ENCODE data around the gene FCHSD1. TPM values are rescaled to one million over a fixed set of nuclear protein-coding genes. Genes with fewer than 3 reads are reported as not detected.

Gene FCHSD1
- total and polyA plus RNA-seq, 2 experiments from 2014 or later, result 18.0 to 27.4 TPM

- H4K20me1 ChIP-seq (ENCODE audit: insufficient read depth, poor library complexity, severe bottlenecking), result no peaks in the 10 kb centered on the region
- peak within 1 kb of the TSS; percentile 80 for H3K27ac ChIP-seq
- H3K27me3 ChIP-seq, result no peaks in the 10 kb centered on the region
- no peaks in the 10 kb centered on the region for H3K79me2 ChIP-seq
- H3K4me1 ChIP-seq (ENCODE audit: insufficient read depth), result peaks cover 18% of the 10 kb centered on the region
- peak; percentile 92 for DNase-seq (ENCODE audit: low spot score)
- H2AFZ ChIP-seq, result peak within 1 kb of the TSS; percentile 32
- H3K4me3 ChIP-seq, result no peak within 1 kb of the TSS
- TF ChIP-seq EZH2 (IDR thresholded peaks at IDR 0.05; ENCODE audit: borderline replicate concordance) (no peak), CTCF (IDR thresholded peaks at IDR 0.05; ENCODE audit: poor library complexity) (no peak), EZH2phosphoT487 (IDR thresholded peaks at IDR 0.05; ENCODE audit: low read depth, severe bottlenecking, unreplicated experiment) (no peak)
- H3K9me2 ChIP-seq (replicated peaks; ENCODE audit: insufficient read depth), result no peaks in the 10 kb centered on the region
- no peaks in the 10 kb centered on the region for H3K9me3 ChIP-seq (ENCODE audit: low read depth)
- 11% methylated on average over 37 of the region's 77 CpGs for WGBS (ENCODE audit: low lambda C conversion rate, missing lambda C conversion rate)
- H3K4me2 ChIP-seq, result peak within 1 kb of the TSS; percentile 73
- no peaks in the 10 kb centered on the region for H3K36me3 ChIP-seq (replicated peaks; ENCODE audit: insufficient read depth, low read depth)
Observed at GRCh38 chr5:141681695-141682641, 30.8 kb upstream of the FCHSD1 start, which contains the start of gene ARAP3. Gene ARAP3, minus strand, starts transcription at chr5:141682230. Its CDS starts 1,744 bp downstream, at chr5:141680486.

- TF ChIP-seq EZH2phosphoT487 (IDR thresholded peaks at IDR 0.05; ENCODE audit: low read depth, severe bottlenecking, unreplicated experiment) (no peak), CTCF (IDR thresholded peaks at IDR 0.05; ENCODE audit: poor library complexity) (no peak), EZH2 (IDR thresholded peaks at IDR 0.05; ENCODE audit: borderline replicate concordance) (no peak)
- Histone ChIP-seq H4K20me1 (ENCODE audit: insufficient read depth, poor library complexity, severe bottlenecking) (no peaks in the 10 kb centered on the region), H2AFZ (peak overlapping the region; percentile 32), H3K9me3 (ENCODE audit: low read depth) (no peaks in the 10 kb centered on the region), H3K27ac (peak overlapping the region; percentile 80), H3K79me2 (no peaks in the 10 kb centered on the region), H3K9me2 (replicated peaks; ENCODE audit: insufficient read depth) (no peaks in the 10 kb centered on the region), H3K4me2 (peak overlapping the region; percentile 73), H3K4me1 (ENCODE audit: insufficient read depth) (peaks cover 18% of the 10 kb centered on the region), H3K36me3 (replicated peaks; ENCODE audit: insufficient read depth, low read depth) (no peaks in the 10 kb centered on the region), H3K4me3 (no peak overlapping the region), H3K27me3 (no peaks in the 10 kb centered on the region)
- WGBS (ENCODE audit: low lambda C conversion rate, missing lambda C conversion rate), result 32% methylated on average over 2 of the region's 2 CpGs
- no peak for DNase-seq (ENCODE audit: low spot score)
Observed at GRCh38 chr5:141681295-141681694, 30.1 kb upstream of the FCHSD1 start.

GRCh38 chr5:141680751-141681201 is 29.6 kb upstream of the FCHSD1 start:
- DNase-seq (ENCODE audit: low spot score), result no peak
- Histone ChIP-seq H3K27ac (peak overlapping the region; percentile 80), H3K79me2 (no peaks in the 10 kb centered on the region), H2AFZ (no peak overlapping the region), H3K36me3 (replicated peaks; ENCODE audit: insufficient read depth, low read depth) (no peaks in the 10 kb centered on the region), H3K9me2 (replicated peaks; ENCODE audit: insufficient read depth) (no peaks in the 10 kb centered on the region), H3K27me3 (no peaks in the 10 kb centered on the region), H3K4me1 (ENCODE audit: insufficient read depth) (peaks cover 18% of the 10 kb centered on the region), H3K9me3 (ENCODE audit: low read depth) (no peaks in the 10 kb centered on the region), H3K4me2 (peak overlapping the region; percentile 73), H3K4me3 (no peak overlapping the region), H4K20me1 (ENCODE audit: insufficient read depth, poor library complexity, severe bottlenecking) (no peaks in the 10 kb centered on the region)
- TF ChIP-seq CTCF (IDR thresholded peaks at IDR 0.05; ENCODE audit: poor library complexity) (no peak), EZH2phosphoT487 (IDR thresholded peaks at IDR 0.05; ENCODE audit: low read depth, severe bottlenecking, unreplicated experiment) (no peak), EZH2 (IDR thresholded peaks at IDR 0.05; ENCODE audit: borderline replicate concordance) (no peak)
- WGBS (ENCODE audit: low lambda C conversion rate, missing lambda C conversion rate), result 40% methylated on average over 6 of the region's 6 CpGs
